Brain microvascular endothelial cell (primary cell): ENCODE data around the gene POLR1E.

ENCODE experiments used
- DNase-seq: peaks from one replicate; pipeline ENCODE4 v3.0.0-alpha.2; 2020
- H3K27ac ChIP-seq: fragments of 250-450 bp; sonication (Bioruptor Pico); 2 replicates; pipeline ENCODE4 v1.5.1; 2020; ENCODE audit warnings: mild to moderate bottlenecking, moderate library complexity
- H3K27me3 ChIP-seq: fragments of 250-450 bp; sonication (Bioruptor Pico); replicated peaks from 2 replicates; pipeline ENCODE4 v1.5.1; 2020; ENCODE audit warnings: mild to moderate bottlenecking
- H3K36me3 ChIP-seq: fragments of 250-450 bp; sonication (Bioruptor Pico); replicated peaks from 2 replicates; pipeline ENCODE4 v1.5.1; 2020; ENCODE audit warnings: mild to moderate bottlenecking
- H3K4me3 ChIP-seq: 2 replicates; pipeline ENCODE4 v1.5.1; 2011; ENCODE audit warnings: low read depth, mild to moderate bottlenecking, control low read depth, low read length, moderate library complexity
- CTCF ChIP-seq: IDR thresholded peaks from 2 replicates; pipeline ENCODE4 v1.5.1; 2011; ENCODE audit warnings: low read depth, mild to moderate bottlenecking, moderate library complexity, low read length, control low read depth, inconsistent platforms; ENCODE audit errors: missing control alignments
- in situ Hi-C: cut with HindIII; loops from 2 replicates; pipeline ENCODE4 v1.10.0; 2017; ENCODE audit warnings: low sequenced_read_pairs, low pct_ligation_motif_present

POLR1E gene

GRCh38 chr9:37540634-37541033 lies 54.9 kb downstream of the POLR1E start:
- no peak overlapping the region for H3K4me3 ChIP-seq
- H3K36me3 ChIP-seq = peaks cover 25% of the 10 kb centered on the region
- in situ Hi-C loops = no loop called here
- DNase-seq = no peak
- no peaks in the 10 kb centered on the region for H3K27me3 ChIP-seq
- H3K27ac ChIP-seq = no peak overlapping the region
- no peak for TF ChIP-seq CTCF

- in situ Hi-C loops = no loop called here
- no peak for TF ChIP-seq CTCF
- H3K27me3 ChIP-seq = no peaks in the 10 kb centered on the region
- no peak overlapping the region for H3K27ac ChIP-seq
- no peak for DNase-seq
- H3K36me3 ChIP-seq = peaks cover 22% of the 10 kb centered on the region
- no peak overlapping the region for H3K4me3 ChIP-seq
These were observed 55.7 kb downstream of the POLR1E start for GRCh38 chr9:37541465-37541864.

GRCh38 chr9:37542488-37542887 lies 56.7 kb downstream of the POLR1E start:
- H3K36me3 ChIP-seq = peaks cover 16% of the 10 kb centered on the region
- H3K4me3 ChIP-seq = no peak overlapping the region
- no peak overlapping the region for H3K27ac ChIP-seq
- H3K27me3 ChIP-seq = no peaks in the 10 kb centered on the region
- in situ Hi-C loops = no loop called here
- TF ChIP-seq CTCF = no peak
- DNase-seq = no peak

GRCh38 chr9:37542895-37543294 lies 57.1 kb downstream of the POLR1E start:
- no peak for TF ChIP-seq CTCF
- DNase-seq = no peak
- in situ Hi-C loops = no loop called here
- Histone ChIP-seq H3K27ac (no peak overlapping the region), H3K36me3 (peaks cover 12% of the 10 kb centered on the region), H3K27me3 (no peaks in the 10 kb centered on the region), H3K4me3 (no peak overlapping the region)

- peaks cover 10% of the 10 kb centered on the region for H3K36me3 ChIP-seq
- TF ChIP-seq CTCF = no peak
- H3K27ac ChIP-seq = no peak overlapping the region
- in situ Hi-C loops = no loop called here
- H3K27me3 ChIP-seq = no peaks in the 10 kb centered on the region
- no peak overlapping the region for H3K4me3 ChIP-seq
- DNase-seq = no peak
These were observed 57.7 kb downstream of the POLR1E start for GRCh38 chr9:37543468-37543867.

- no peak for TF ChIP-seq CTCF
- in situ Hi-C loops = no loop called here
- DNase-seq = no peak
- Histone ChIP-seq H3K27ac (no peak overlapping the region), H3K27me3 (no peaks in the 10 kb centered on the region), H3K36me3 (no peaks in the 10 kb centered on the region), H3K4me3 (no peak overlapping the region)
These were observed 61.7 kb downstream of the POLR1E start for GRCh38 chr9:37547328-37547878.
